Neural cell (in vitro differentiated cells): ENCODE results near the gene AGL.

Experiments used
- CTCF ChIP-seq: fragments of 450-650 bp; IDR thresholded peaks from 2 replicates; pipeline ENCODE4 v1.5.1; 2014; ENCODE audit warnings: antibody characterized with exemption, mild to moderate bottlenecking, moderate library complexity; ENCODE audit not compliant: poor library complexity, severe bottlenecking
- EP300 ChIP-seq: fragments of 450-650 bp; conservative IDR thresholded peaks from 2 replicates; pipeline ENCODE4 v1.6.1; 2014; ENCODE audit warnings: antibody characterized with exemption, mild to moderate bottlenecking, moderate library complexity; ENCODE audit not compliant: poor library complexity, severe bottlenecking
- EZH2 ChIP-seq: fragments of 200-600, 300-800 bp; shearing (Covaris generic), sonication (generic); IDR thresholded peaks from 2 replicates; pipeline ENCODE4 v1.6.1; 2014; ENCODE audit warnings: antibody characterized with exemption, low read length, borderline replicate concordance, mild to moderate bottlenecking; ENCODE audit not compliant: insufficient read depth, poor library complexity, severe bottlenecking
- POLR2AphosphoS5 ChIP-seq: IDR thresholded peaks from 2 replicates; pipeline ENCODE4 v1.6.1; 2012

- TF ChIP-seq CTCF: no peak
- no peak for TF ChIP-seq POLR2AphosphoS5
- TF ChIP-seq EP300: no peak
- no peak for TF ChIP-seq EZH2
Observed at GRCh38 chr1:99829269-99829668, 20.9 kb upstream of the AGL start.
